Stimulated activated CD8-positive, alpha-beta memory T cell treated with anti-CD3 and anti-CD28 coated beads, Interleukin-7, amount 100 ng/mL, for 4 hours (primary cell): Measurements from ENCODE around the gene KRT13.

Experiments
- DNase-seq, 2 donors: peaks; one replicate each; pipeline ENCODE4 v3.0.0-alpha.2; 2020; ENCODE audit warnings: low read depth in 2 of 2

The KRT13 gene

DNA sequence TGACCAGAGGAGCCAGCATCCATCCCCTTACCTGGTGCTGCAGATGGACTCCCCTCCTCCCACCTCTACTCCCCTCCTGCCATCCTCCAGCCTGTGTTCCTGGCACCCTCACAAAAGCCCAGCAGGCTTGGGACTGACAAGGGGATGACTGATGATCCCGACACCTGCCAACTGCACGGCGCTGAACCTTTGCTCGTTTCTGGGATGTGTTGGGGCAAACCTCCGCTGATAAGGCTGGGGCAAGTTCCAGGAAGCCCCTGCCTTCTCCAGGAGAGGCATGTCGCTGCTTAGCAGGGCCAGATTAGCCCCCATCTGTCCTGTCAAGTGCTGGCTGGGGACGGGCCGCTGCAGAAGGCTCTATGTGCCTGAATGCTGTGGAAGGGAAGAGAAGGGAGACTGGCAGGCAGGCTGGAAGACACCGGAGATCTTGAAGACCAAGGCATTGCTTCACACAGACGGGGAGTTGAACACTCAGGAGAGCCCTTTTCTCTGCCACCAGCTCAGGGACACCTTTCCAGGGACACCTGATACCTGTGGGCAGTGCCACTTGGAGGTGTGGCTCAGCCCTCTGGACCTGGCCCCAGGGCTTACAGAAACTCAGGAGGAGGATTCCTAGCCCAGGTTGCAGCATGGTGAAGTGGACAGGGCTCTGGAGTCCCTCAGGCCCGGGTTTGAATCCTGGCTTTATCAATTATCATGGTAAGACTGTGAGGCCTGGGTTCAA is 14.3 kb upstream of the KRT13 start:
- no peak for DNase-seq

DNA sequence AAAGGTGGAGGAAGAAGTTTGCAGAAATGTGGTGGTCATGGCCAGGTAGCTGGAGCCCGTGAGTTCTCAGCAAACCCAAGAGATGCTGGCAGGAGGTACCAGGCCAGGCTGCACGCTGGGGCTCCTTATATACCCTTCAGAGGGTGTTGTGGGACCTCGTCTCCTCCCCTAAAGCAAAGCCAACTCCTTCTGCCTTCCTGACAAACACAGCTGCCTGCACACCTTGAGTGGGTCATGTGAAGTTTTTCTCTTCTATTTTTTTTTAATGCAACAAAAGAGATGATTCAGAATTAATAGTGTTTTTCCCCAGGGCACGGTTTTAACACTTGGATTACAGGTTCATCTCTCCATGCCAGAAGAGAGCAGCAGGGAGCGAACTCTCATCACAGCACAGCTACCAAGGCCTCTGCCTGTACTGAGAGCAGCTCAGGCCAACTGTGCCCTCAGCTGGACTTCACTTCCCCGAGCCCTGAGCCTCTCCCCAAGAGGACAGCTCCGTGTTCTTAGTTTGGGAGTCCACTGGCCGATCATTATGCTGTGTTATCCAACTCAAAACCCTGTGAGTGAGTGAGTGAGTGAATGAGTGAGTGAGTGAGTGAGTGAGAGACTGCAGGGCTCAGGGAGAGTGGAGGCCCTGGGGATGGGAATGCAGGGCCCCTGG is 13.5 kb upstream of the KRT13 start, which contains the start of gene KRT15:
TSS of gene KRT15 (minus strand) at position 102 of the 661 bp plus-strand sequence. CDS start at position 39, 63 bp downstream.
- DNase-seq = no peak

DNA sequence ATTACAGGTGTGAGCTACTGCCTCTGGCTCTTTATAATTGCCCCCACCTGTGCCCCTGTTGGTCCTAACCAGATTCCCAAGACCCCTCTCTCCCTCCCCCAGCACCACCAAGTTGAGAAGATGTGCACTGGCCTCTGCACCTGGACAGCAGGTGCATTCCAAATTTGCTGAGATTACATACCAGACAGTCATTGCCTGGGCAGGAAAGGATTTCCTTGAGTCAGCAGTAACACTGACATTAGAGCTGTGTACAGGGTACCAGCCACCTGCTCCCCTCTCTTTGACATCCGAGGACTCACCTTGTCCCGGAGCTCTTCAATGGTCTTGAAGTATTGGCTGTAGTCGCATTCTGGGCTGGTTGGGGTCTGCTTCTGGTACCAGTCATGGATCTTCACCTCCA is 12.6 kb upstream of the KRT13 start:
- DNase-seq = no peak

DNA sequence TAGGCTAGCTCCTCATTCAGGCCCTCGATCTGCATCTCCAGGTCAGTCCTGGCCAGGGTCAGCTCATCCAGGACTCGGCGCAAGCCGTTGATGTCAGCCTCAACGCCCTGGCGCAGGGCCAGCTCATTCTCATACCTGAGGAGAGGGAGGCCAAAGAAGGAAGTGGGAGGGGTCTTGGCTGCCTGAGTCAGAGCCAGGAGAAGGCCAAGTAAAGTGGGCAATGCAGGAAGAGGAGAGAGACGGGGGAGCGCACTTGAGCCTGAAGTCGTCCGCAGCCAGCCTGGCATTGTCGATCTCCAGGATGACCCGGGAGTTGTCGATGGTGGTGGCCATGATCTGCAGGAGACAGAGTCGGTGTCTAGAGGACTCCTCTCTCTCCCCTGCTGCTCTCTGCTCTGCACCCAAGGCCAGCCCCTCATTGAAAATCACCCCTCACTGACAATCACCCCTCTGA is 11.4 kb upstream of the KRT13 start:
- no peak for DNase-seq

DNA sequence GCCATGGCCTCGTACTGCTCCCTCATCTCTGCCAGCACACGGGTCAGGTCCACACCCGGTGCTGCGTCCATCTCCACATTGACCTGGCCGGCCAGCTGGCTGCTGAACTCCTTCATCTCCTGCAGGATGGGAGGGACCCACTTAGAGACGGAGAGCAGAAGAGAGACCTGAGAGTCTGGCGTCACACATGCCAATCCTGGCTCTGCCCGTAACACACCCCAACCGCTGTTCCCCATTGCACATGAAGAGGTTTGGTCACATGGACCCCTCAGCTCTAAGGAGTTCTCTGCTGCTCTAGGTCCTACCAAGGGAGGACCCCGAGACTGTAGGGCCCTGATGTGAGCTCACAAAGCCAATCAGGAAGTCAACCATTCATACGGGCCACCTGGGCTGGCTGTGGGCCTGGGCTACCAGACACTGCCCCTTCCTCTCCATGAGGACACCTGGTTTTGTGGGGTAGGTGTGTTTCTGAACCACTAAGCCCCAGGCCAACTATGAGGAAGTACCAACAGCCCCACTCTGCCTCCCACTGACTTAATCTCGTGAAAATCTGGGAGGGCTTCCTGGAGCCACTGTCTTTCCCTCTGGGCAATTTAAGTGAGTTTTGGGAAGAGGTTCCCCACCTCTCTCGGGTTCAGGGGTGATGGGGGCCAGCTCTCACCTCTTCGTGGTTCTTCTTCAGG is 10.9 kb upstream of the KRT13 start:
- no peak for DNase-seq

- DNase-seq = no peak
These were observed 7.7 kb upstream of the KRT13 start for GRCh38 chr17:41513168-41513547.

DNA sequence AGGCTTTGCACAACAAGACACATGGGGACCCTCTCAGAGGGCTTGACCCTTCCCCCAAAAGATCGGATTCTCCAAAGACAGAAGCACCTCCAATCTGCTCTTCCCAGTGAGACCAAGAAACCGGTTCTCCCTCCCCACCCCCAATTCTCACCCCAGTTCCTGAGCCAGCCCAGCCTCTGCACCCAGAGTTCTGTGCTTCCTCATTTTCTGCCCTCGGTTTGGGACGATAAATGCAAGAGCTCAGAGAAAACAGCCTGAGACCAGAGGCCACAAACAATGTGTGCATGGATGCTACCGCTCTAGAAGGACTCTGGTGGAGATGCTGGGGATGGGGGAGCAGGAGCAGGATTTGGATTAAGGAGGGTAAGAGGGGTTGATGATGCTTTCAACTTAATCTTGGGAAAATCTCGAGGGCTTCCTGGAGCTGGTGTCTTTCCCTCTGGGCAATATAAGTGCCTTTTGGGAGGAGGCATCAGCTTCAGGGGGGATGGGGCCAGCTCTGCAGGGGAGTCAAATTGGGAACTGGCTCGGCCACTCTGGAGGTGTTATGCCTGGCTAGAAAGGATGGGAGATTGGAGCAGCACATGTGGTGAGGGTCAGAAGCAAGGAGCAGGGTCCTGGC is 7.2 kb upstream of the KRT13 start:
- no peak for DNase-seq

DNA sequence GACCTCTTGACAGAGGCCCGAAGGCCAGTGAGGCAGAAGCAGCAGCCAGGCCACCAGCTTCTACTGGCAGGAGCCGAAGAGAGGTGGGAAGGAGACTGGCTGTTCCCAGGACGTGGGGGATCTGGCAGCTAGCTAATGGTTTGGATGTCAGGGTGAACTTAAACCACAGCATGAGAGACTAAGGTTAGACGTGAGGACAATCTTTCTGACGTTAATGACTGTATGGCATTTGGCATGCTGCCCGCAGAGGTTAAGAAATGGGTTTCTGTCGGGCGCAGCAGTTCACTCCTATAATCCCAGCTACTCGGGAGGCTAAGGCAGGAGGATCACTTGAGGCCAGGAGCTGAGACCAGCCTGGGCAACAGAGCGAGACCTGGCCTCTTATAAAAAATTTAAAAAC is 6.3 kb upstream of the KRT13 start:
- no peak for DNase-seq

DNA sequence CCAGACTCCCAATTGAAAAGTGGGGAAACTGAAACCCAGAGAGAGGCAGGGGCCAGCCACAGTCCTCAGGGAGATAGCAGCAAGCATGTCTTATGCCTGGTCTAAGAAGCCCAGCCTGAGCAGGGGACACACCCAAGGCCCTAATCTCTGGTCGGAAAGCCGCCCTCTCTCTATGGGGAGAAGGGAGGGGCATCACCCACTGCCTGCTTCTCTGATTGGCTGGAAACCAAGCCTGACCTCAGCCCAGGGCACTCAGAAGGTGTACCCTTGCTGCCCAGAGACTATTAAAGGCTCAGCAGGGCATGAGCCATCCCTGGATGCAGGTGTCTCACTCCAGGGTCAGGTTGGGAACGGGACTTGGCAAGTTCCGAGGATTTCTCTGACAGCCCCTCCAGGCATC is 5.7 kb upstream of the KRT13 start:
- DNase-seq = no peak

- no peak for DNase-seq
These were observed 5.0 kb upstream of the KRT13 start for GRCh38 chr17:41510251-41511065.

DNA sequence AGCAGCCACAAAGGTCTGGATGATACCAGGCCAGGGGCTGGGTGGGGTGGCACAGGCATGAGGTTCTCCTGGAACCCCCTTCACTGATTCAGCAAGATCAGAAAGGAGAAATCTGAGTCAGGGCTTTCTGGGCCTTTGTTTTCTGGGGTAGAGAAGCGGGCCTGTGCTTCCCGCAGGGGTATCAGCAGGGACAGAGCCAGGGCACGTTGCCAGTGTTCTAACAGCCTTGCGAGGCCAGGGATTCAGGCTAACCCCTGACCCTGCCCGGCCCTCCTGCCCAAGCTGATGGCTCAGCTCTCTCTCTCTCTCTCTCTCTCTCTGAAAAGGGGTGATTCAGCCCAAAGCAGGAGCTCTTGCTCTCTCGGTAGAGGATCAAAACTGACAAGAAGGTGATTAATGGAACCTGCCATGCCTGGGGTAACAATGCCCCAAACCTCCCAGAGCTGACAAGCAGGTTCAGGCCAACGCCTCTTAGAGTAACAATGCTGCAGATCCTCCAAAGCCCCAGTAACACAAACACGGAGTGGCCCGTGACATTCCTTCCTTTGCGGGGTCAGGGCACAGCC is 2.0 kb upstream of the KRT13 start:
- no peak for DNase-seq

DNA sequence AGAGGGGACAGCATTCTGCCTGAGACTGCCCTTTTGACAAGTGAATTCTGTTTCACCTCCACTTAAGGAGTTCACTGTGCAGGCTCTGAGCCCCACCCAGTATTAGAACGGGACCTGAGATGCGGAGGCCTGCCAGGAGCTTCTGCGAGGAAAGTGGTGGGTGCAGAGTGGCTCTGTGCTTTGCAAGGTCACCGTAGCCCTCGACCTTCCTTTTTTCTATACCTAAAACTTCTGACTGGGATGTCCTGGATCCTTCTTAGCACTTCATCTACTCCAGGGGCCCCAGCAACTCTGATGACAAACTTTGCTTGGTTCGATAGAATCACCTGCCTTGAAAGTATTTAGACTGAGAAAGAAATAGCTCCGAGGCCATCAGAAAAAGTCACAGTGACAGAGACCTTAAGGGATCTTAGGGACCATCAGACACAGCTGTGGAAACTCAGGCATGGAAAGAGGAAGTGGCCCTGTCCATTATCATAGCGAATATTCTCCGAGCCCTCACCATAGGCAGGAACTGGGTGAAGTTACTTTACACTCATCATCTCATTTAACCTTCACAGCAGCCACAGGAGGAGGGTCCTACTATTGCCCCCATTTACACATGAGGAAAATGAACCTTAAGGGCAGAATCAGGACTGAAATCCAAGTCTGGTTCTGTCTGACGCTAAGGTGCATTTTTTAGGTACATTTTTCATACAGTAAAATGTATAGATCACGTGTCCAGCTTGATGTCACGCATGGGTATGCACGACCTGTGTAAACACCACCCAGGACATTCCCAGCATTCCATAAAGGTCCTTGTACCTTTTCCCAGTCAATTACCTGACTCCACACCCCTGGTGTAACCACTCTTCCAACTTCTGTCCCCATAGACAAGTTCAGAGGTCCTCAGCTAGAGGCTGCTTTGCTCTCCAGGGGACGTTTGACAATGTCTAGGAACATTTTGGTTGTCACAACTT is 676 bp upstream of the KRT13 start:
- no peak for DNase-seq

- DNase-seq = no peak
These were observed 1.0 kb downstream of the KRT13 start for GRCh38 chr17:41504246-41504977.

DNA sequence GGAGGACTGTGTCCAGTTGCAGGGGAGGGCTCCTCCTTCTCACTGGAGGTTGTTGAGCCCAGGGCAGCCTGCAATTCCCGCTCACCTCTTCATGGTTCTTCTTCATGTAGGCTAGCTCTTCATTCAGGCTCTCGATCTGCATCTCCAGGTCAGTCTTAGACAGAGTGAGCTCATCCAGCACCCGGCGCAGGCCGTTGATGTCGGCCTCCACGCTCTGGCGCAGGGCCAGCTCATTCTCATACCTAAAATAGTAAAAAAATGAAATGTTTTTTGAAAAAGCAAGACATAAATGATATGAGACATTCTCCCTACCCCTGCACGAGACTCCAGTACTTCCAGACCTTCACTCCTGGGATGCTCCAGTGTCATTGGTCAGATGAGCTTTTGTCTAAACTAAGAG is 2.2 kb downstream of the KRT13 start:
- no peak for DNase-seq

DNA sequence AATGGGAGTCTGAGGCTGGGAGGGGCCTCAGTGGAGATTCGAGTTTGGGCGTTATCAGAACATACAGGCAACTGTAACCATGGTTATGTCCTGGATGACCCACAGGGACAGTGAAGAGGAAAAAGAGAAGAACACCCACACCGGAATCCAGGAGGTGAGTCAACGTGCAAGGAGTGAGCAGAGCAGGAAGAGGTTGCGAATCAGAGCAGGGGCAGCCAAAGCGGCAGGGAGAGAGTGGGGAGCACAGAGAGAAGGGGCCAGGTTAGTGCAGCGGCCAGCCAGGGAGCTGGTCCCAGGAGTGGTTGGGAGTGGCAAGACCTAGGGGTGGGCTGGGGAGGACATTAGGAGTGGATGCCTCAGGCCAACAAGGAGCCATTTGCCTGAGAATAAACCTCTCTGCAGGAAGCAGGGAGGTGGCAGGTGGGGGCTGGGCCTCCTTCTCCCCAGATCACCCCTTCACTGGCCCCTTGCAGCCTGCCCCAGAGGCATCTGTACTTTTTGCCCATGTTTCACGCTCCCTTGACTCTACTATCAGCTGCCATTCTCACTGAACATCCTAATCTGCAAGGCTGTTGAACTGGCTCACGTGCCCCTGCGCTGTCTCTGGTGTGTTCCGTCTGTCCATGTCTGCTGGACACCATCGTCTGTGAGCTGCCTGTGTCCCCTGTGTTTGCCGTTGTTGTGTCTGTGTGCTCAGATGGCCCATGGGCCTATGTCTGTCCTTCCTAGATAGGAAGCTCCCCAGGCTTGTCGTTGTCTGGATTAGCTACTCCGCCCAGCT is 5.1 kb downstream of the KRT13 start:
- DNase-seq = no peak

GRCh38 chr17:41499714-41500113 is 5.7 kb downstream of the KRT13 start:
- no peak for DNase-seq

DNA sequence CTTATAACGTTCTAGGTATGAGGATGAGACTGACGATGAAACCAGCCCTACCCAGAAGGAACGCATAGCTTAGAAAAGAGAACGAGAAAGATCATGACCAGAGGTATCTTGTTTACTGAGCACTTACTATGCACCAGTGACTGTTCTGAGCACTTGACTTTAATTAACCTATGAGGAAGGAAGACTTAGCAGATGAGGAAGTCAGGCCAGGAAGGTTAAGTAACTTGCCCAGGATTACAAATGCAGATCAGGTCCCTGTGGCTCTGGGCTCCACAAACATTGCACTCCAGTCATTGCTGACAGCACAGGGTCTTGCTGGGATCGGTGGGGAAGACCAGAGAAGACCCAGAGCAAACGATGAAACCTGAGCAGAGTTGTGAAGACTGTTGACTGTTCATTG is 7.1 kb downstream of the KRT13 start:
- DNase-seq = no peak

- DNase-seq = peak in 1 of 2 donors; percentile 33
These were observed 8.5 kb downstream of the KRT13 start for GRCh38 chr17:41496803-41497484.
